ENCODE results near the gene MED22.

DNA sequence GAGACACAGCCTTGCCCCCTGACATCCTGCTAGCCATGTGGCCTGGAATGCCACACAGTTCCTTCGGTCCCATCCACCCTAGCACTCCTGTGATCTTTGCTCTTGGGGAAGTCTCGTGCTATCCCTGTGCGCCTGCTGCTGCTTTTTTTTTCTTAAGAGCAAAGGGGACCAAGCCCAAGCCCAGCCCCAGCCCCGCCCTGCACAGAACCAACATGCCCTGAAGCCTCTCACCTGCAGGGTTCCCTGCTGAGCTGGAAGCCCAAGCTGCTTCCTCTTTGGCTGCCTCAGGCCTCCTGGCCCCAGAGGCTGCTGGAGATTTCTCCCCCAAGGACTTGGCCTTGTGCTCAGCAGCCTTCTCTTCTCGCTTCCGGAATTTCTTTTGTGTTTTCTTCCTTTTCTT, 13.8 kb downstream of the MED22 start:
- no peak for TF ChIP-seq TCF12 (IDR thresholded peaks at IDR 0.05; ENCODE audit: low read depth, low read length)
- no peak for TF ChIP-seq HDAC6 (IDR thresholded peaks at IDR 0.05; ENCODE audit: low read depth, low read length)
- TF ChIP-seq, protein P1, sequence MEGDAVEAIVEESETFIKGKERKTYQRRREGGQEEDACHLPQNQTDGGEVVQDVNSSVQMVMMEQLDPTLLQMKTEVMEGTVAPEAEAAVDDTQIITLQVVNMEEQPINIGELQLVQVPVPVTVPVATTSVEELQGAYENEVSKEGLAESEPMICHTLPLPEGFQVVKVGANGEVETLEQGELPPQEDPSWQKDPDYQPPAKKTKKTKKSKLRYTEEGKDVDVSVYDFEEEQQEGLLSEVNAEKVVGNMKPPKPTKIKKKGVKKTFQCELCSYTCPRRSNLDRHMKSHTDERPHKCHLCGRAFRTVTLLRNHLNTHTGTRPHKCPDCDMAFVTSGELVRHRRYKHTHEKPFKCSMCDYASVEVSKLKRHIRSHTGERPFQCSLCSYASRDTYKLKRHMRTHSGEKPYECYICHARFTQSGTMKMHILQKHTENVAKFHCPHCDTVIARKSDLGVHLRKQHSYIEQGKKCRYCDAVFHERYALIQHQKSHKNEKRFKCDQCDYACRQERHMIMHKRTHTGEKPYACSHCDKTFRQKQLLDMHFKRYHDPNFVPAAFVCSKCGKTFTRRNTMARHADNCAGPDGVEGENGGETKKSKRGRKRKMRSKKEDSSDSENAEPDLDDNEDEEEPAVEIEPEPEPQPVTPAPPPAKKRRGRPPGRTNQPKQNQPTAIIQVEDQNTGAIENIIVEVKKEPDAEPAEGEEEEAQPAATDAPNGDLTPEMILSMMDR (IDR thresholded peaks at IDR 0.05; ENCODE audit: control extremely low read depth in 1 of 3, insufficient read depth in 1 of 3, low read depth in 1 of 3, low read length in 3 of 3): no peak
- TF ChIP-seq POLR2A (IDR thresholded peaks at IDR 0.05; ENCODE audit: control extremely low read depth in 1 of 2, low read depth in 2 of 2, low read length in 2 of 2): no peak
- no peak for TF ChIP-seq POLR2AphosphoS5 (IDR thresholded peaks at IDR 0.05; ENCODE audit: low read depth, low read length)

Measured in H1 (cell line).